ENCODE data around the gene ZNF544.

Gene ZNF544

DNA sequence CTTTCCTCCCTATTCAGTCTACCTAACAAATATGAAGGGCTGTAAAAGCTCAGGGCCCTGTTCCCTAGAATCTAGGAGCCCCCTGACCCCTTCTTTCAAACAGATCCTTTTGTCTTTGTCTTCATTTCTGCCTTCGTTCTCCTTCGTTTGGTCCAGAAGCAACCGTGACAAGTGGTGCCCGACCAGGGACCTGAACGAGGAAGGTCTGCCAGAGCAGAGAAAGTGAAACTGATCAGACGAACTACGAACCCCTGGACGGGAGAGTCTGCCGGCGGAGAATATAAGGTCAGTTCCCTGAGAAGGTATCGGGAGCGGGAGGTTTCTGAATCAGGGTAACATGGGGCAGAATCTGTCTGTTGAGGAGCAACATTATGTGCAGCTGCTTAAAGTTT is 77.2 kb downstream of the ZNF544 start:
- no peak for DNase-seq

DNA sequence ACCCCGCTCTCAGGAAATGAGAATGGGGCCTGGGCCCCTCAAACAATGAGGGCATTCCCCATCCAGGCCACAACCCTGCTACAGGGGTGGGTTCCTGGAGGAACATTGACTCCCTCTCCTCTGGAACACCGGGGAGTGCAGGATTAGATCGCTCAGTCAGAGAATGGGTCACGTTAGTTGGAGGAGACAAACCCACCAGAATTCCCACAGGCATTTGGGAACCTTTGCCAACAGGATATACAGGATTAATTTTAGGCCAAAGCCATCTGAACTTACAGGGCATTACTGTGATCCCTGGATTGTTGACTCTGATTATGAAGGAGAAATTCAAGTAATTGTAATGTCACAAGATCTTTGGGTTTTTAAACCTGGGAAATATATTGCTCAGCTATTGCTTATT is 79.0 kb downstream of the ZNF544 start:
- no peak for DNase-seq

DNA sequence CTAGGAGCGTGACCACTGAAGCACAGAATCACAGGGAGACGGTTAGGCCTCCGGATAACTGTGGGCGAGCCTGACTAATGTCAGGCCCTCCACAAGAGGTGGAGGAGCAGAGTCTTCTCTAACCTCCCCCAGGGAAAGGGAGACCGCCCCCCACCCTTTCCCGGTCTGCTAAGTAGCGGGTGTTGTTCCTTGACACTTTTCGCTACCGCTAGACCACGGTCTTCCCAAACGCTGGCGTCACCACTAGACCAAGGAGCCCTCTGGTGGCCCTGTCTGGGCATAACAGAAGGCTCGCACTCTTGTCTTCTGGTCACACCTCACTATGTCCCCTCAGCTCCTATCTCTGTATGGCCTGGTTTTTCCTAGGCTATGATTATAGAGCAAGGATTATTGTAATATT is 82.0 kb downstream of the ZNF544 start:
- DNase-seq: peak in 1 of 2 experiments; percentile 24

DNA sequence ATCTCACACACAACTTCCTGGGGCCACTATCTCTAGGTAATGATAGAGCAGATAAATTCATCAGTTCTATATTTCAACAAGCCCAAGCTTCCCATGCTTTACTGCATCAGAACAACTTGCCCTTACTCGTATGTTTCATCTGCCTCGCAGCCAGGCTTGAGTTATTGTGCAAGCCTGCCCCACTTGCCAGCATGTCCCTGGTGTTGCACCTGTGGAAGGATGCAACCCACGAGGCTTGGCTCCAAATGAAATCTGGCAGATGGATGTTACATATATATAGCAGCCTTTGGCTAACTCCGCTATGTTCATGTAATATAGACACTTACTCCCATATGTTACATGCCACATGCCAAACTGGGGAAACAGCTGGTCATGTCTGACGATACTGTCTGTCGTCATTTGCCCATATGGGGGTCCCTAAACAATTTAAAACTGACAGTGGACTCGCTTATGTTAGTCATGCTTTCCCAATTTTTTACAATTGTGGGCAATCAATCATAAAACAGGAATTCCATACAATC is 82.7 kb downstream of the ZNF544 start:
- no peak for DNase-seq
